Measurements from ENCODE around the gene IGF2BP3. TPM values are rescaled to one million over a fixed set of nuclear protein-coding genes. Genes with fewer than 3 reads are reported as not detected.

Gene IGF2BP3
- total and polyA plus RNA-seq, 8 donors = 1.8 to 63.2 (median 57.4) TPM

DNA sequence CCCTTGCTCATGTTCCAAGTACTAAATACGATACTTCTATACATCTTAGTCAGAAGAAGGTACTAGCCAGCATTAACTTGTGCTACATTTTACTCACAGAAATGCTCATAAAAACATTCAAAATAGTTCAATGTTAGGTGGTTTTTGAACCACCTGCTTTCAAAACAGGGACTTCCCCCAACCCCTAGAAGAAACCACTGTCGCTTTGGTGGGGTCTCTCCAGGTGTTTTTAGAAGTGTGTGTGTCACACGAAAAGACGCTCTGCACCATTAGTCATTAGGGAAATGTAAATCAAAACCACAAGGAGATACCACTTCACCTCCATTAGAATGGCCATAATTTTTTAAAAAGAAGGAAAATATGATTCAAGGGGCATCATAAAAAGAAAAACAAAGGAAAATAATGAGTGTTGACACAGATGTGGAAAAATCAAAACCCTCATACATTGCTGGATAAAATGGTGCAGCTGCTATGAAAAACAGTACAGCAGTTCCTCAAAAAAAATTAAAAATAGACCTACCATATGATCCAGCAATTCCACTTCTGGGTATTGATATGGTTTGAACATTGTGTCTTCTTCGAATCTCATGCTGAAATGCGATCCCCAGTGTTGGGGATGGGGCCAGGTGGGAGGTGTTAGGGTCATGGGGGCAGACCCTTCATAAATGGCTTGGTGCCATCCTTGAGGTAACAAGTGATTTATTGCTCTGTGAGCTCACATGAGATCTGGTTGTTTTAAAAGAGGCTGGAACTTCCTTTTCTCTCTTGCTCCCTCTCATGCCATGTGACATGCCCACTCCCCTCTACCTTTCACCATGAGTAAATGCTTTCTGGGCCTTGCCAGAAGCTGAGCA lies 96.9 kb downstream of the IGF2BP3 start:
- Histone ChIP-seq H3K4me3 (no peak overlapping the region), H3K27ac (no peak overlapping the region), H3K9me3 (no peaks in the 10 kb centered on the region), H3K27me3 (no peaks in the 10 kb centered on the region), H3K36me3 (no peaks in the 10 kb centered on the region), H3K4me1 (no peaks in the 10 kb centered on the region)
- TF ChIP-seq, protein P1, sequence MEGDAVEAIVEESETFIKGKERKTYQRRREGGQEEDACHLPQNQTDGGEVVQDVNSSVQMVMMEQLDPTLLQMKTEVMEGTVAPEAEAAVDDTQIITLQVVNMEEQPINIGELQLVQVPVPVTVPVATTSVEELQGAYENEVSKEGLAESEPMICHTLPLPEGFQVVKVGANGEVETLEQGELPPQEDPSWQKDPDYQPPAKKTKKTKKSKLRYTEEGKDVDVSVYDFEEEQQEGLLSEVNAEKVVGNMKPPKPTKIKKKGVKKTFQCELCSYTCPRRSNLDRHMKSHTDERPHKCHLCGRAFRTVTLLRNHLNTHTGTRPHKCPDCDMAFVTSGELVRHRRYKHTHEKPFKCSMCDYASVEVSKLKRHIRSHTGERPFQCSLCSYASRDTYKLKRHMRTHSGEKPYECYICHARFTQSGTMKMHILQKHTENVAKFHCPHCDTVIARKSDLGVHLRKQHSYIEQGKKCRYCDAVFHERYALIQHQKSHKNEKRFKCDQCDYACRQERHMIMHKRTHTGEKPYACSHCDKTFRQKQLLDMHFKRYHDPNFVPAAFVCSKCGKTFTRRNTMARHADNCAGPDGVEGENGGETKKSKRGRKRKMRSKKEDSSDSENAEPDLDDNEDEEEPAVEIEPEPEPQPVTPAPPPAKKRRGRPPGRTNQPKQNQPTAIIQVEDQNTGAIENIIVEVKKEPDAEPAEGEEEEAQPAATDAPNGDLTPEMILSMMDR (IDR thresholded peaks at IDR 0.05) = no peak
- ATAC-seq (no peak), DNase-seq (no peak)
- intact Hi-C loops (cut with DNase I) = no loop called here

DNA sequence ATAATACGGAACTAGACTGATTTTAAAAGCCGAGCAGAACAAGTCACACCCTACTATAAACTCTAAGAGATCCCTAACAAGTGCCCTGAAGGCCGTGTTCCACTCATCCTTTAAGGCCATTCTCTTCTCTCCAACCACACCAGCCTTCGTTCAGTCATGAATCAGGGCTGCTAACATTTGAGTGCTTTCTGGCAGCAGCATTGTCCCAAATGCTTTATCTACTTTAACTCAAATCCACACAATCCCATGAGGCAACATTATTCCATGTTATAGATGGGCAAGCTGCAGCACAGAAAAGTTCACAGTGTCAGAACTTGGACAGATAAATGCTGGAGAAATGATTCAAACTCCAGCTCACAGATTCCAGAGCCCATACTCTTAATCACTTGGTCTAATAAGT lies 97.7 kb downstream of the IGF2BP3 start:
- ATAC-seq = no peak
- TF ChIP-seq, protein P1 (IDR thresholded peaks at IDR 0.05) = no peak
- no peaks in the 10 kb centered on the region for H3K27me3 ChIP-seq
- H3K9me3 ChIP-seq = no peaks in the 10 kb centered on the region
- H3K27ac ChIP-seq = no peak overlapping the region
- no peaks in the 10 kb centered on the region for H3K36me3 ChIP-seq
- intact Hi-C loops (cut with DNase I) = no loop called here
- H3K4me3 ChIP-seq = no peak overlapping the region
- no peak for DNase-seq
- no peaks in the 10 kb centered on the region for H3K4me1 ChIP-seq

DNA sequence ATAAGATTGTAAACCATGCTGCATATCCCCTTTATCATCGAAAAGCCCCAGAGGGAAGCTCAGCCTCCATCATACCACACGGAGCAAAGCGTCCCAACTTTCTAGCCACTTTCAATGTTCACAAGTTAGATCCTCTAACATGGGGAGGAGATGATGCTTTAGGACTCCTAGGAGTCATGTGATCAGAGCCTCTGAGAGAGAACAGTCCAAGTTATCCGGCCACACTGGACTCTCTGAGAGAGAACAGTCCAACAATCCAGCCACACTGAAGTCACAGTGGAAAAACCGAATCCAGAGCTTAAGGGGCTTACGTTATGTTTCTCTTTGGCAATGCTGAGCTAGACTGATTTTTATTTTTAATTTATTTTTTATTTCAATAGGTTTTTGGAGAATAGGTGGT lies 98.6 kb downstream of the IGF2BP3 start:
- DNase-seq = no peak
- Histone ChIP-seq H3K9me3 (no peaks in the 10 kb centered on the region), H3K27me3 (no peaks in the 10 kb centered on the region), H3K36me3 (no peaks in the 10 kb centered on the region), H3K4me1 (no peaks in the 10 kb centered on the region), H3K27ac (no peak overlapping the region), H3K4me3 (no peak overlapping the region)
- TF ChIP-seq, protein P1 (IDR thresholded peaks at IDR 0.05) = no peak
- intact Hi-C loops (cut with DNase I) = no loop called here
- ATAC-seq = no peak

DNA sequence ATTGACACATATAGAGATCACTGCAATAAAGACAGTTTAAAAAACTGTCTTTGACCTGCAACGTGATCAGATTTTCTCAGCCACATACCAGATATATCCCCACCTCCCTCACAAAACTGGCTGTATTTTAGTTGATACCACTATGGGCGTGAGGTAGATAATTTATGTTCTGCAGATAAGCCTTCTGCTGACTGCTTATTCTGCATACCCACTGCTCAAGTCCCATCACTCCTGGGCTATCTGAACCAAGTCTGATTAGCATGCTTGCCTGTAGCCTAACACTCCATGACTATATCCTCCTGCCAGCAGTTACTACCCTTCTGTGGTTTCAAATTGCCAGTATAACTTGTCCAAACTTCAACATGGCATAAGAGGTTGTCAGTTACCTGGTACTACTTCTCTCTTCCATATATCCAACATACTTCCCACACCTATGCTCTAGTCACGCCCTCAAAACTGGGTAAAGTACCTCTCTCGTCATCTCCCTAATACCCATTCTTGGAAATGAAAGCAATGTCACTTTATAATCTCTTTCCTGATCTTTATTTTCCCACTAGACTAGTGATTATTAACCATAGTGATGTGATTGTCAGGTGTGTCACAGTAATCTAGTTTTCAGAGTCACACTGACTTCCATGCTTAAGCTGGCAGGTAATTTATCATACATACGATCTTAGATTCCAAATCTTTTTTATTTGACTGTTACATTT lies 100.4 kb downstream of the IGF2BP3 start:
- no peak overlapping the region for H3K4me3 ChIP-seq
- H3K27ac ChIP-seq = no peak overlapping the region
- H3K4me1 ChIP-seq = no peaks in the 10 kb centered on the region
- no peak for DNase-seq
- no peaks in the 10 kb centered on the region for H3K27me3 ChIP-seq
- intact Hi-C loops (cut with DNase I) = no loop called here
- TF ChIP-seq, protein P1 (IDR thresholded peaks at IDR 0.05) = no peak
- ATAC-seq = no peak
- no peaks in the 10 kb centered on the region for H3K9me3 ChIP-seq
- no peaks in the 10 kb centered on the region for H3K36me3 ChIP-seq

DNA sequence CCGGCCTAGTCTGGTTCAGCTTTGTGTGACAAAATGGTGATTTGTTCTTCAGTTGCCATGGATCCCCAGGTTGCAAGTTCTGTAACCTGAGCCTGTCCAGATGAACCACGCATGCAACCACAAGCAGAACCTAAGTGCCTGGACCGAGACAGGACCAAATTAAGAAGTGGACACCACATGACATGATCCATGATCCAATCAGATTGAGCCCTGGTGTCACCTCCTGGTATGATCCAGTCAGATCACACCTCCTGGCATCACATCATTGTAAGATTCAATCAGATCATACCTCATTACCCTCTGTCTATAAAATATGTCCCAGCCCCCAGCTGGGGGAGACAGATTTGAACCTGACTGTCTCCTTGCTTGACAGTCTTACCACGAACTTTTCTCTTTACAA lies 101.2 kb downstream of the IGF2BP3 start:
- H3K9me3 ChIP-seq = no peaks in the 10 kb centered on the region

More for the DNA sequence above, 101.2 kb downstream of the IGF2BP3 start:
- no peaks in the 10 kb centered on the region for H3K27me3 ChIP-seq
- ATAC-seq (no peak), DNase-seq (no peak)
- TF ChIP-seq, protein P1 (IDR thresholded peaks at IDR 0.05) = no peak
- no peaks in the 10 kb centered on the region for H3K36me3 ChIP-seq
- no peaks in the 10 kb centered on the region for H3K4me1 ChIP-seq
- no peak overlapping the region for H3K4me3 ChIP-seq
- intact Hi-C loops (cut with DNase I) = no loop called here
- H3K27ac ChIP-seq = no peak overlapping the region
